Mucosa of descending colon (tissue), 3 donors: Measurements from ENCODE around the gene ASB3. TPM values are rescaled to one million over a fixed set of nuclear protein-coding genes. Genes with fewer than 3 reads are reported as not detected.
"Not testable (repeated sequence)": the region's sequence is repeated elsewhere in the genome, so short reads cannot be mapped to it uniquely, and the experiment has no call there.

Experiments
- ATAC-seq: fragments of 200-7000 bp; cut with Tn5 transposase; one replicate; pipeline ENCODE4 v1.9.1; 2020; ENCODE audit warnings: mild to moderate bottlenecking, moderate library complexity
- DNase-seq, 3 donors: peaks; one replicate each; pipeline ENCODE4 v3.0.0-alpha.2; 2020
- H3K36me3 ChIP-seq: fragments of 200-600 bp; one replicate; pipeline ENCODE4 v1.8.0; 2021; ENCODE audit warnings: low read depth, mild to moderate bottlenecking
- H3K4me1 ChIP-seq: fragments of 200-600 bp; one replicate; pipeline ENCODE4 v1.8.0; 2021; ENCODE audit warnings: low read depth, mild to moderate bottlenecking
- H3K4me3 ChIP-seq: fragments of 200-600 bp; one replicate; pipeline ENCODE4 v1.8.0; 2021; ENCODE audit warnings: mild to moderate bottlenecking
- H3K9me3 ChIP-seq: fragments of 200-600 bp; one replicate; pipeline ENCODE4 v1.8.0; 2021; ENCODE audit warnings: mild to moderate bottlenecking
- intact Hi-C, 2 donors: fragments of 100-400 bp; cut with DNase I in 1 of 2; cut with micrococcal nuclease in 1 of 2; formaldehyde crosslinking; loops; one replicate each; pipeline versions ENCODE4 v1.11.0 to v1.11.1; 2022; cut with DNase I, micrococcal nuclease
- total RNA-seq, 3 donors: library from RNA; stranded (reverse); fragmentation: NEBNext Ultra II Directional in 2 of 3; extraction: Animal tissue kit (Norgen Biotek cat#: 25700) in 2 of 3; gene quantifications; one replicate each; pipeline versions ENCODE4 v1.2.1 to v1.2.4, GENCODE V29; 2021 to 2023
- TF ChIP-seq, protein P1 (sequence below): fragments of 200-600 bp; IDR thresholded peaks from one replicate; pipeline ENCODE4 v1.8.0; 2022; ENCODE audit warnings: antibody characterized with exemption, mild to moderate bottlenecking
- donor health status: DM: no; HTN: no; CAD: no; lungs with moderate emphysema.
- donor health status: DM: no; HTN: no; CAD: no.
- donor health status: DM: no; HTN: yes; CAD: no.

The ASB3 gene
- total RNA-seq, 3 donors from 2014 or later: 11.6 to 16.8 (median 14.9) TPM

DNA sequence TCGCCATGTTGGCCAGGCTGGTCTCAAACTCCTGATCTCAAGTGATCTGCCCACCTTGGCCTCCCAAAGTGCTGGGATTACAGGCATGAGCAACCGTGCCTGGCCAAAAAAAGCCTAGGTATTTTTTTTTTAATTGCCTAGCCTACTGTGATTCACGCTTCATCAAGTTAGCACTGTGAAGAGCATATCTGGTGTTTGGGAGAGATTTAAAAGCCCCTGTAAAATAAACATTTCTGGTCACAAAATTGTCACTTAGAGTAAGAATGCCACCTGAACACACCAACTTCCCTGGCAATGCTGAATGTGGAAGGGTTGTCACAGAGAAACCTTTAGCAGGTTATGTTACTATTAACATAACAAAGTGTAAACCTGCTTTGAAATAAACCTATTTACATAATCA lies 58.8 kb downstream of the ASB3 start:
- ATAC-seq: no peak
- intact Hi-C loops: no loop called here
- TF ChIP-seq, protein P1, sequence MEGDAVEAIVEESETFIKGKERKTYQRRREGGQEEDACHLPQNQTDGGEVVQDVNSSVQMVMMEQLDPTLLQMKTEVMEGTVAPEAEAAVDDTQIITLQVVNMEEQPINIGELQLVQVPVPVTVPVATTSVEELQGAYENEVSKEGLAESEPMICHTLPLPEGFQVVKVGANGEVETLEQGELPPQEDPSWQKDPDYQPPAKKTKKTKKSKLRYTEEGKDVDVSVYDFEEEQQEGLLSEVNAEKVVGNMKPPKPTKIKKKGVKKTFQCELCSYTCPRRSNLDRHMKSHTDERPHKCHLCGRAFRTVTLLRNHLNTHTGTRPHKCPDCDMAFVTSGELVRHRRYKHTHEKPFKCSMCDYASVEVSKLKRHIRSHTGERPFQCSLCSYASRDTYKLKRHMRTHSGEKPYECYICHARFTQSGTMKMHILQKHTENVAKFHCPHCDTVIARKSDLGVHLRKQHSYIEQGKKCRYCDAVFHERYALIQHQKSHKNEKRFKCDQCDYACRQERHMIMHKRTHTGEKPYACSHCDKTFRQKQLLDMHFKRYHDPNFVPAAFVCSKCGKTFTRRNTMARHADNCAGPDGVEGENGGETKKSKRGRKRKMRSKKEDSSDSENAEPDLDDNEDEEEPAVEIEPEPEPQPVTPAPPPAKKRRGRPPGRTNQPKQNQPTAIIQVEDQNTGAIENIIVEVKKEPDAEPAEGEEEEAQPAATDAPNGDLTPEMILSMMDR: no peak

DNA sequence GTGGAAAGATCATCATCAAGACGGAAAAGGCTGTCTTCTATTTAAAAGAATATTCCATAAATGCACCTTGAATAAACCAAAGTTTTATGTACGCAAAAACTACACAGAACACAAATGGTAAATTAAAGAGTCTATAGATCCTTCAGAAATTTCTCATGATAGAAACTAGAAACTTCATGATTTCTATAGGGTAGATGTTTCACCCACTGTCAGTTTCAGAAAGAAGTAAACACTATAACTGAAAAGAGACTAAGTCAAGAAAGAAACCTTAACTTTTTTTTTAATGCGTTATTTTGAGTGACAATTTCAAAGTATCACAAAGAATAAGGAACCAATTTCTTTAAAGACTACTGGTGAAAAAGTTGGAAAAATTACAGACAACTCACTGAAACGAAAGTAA lies 61.1 kb downstream of the ASB3 start:
- TF ChIP-seq, protein P1: no peak
- intact Hi-C loops: no loop called here
- no peaks in the 10 kb centered on the region for H3K36me3 ChIP-seq
- H3K9me3 ChIP-seq: no peaks in the 10 kb centered on the region
- DNase-seq: no peak
- ATAC-seq: no peak
- H3K4me3 ChIP-seq: no peak overlapping the region
- no peaks in the 10 kb centered on the region for H3K4me1 ChIP-seq

More for the DNA sequence above, 58.8 kb downstream of the ASB3 start:
- no peaks in the 10 kb centered on the region for H3K4me1 ChIP-seq
- no peak for DNase-seq
- H3K9me3 ChIP-seq: no peaks in the 10 kb centered on the region
- H3K4me3 ChIP-seq: no peak overlapping the region
- H3K36me3 ChIP-seq: no peaks in the 10 kb centered on the region

DNA sequence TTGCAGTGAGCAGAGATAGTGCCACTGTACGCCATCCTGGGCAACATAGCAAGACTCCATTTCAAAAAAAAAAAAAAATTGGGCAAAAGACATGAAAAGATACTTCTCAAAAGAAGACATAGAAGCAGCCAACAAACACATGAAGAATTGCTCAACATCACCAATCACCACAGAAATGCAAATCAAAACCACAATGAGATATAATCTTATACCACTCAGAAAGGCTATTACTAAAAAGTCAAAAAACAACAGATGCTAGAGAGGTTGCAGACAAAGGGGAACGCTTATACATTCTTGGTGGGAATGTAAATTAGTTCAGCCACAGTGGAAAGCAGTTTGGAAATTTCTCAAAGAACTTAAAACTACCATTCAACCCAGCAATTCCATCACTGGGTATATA lies 62.2 kb downstream of the ASB3 start:
- intact Hi-C loops: no loop called here
- H3K9me3 ChIP-seq: no peaks in the 10 kb centered on the region
- H3K36me3 ChIP-seq: no peaks in the 10 kb centered on the region
- TF ChIP-seq, protein P1: no peak
- no peak overlapping the region for H3K4me3 ChIP-seq
- no peaks in the 10 kb centered on the region for H3K4me1 ChIP-seq
- DNase-seq (no peak), ATAC-seq (no peak)

DNA sequence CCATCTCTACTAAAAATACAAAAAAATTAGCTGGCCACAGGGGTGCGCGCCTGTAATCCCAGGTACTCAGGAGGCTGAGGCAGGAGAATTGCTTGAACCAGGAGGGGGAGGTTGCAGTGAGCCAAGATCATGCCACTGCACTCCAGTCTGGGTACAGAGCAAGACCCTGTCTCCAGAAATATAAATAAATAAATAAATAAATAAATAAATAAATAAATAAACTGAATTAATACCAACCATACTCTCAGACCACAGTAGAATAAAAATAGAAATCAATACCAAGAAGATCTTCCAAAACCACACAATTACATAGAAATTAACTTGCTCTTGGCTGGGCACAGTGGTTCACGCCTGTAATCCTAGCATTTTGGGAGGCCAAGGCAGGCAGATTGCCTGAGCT lies 65.8 kb downstream of the ASB3 start:
- ATAC-seq, H3K36me3 ChIP-seq, H3K4me1 ChIP-seq, intact Hi-C loops, DNase-seq, H3K9me3 ChIP-seq, H3K4me3 ChIP-seq: not testable (repeated sequence)

DNA sequence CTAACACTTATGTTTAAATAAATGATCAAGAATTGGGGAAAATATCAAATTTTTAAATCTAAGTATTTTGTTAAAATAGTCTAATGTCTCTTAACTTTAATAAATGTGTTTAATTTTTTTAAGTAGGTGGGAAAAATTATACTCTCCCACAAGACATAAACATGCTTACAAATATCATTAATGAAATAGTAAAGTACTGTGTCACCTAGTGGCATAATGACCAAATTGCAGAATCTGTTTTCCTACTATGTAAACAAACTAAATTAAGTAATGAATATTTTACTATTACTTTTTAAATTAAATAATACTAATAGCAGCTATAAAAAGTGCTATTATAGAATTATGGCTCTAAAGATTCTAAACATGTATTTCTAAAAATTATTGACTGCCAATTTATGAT lies 71.2 kb downstream of the ASB3 start:
- no peaks in the 10 kb centered on the region for H3K36me3 ChIP-seq
- H3K9me3 ChIP-seq: no peaks in the 10 kb centered on the region
- ATAC-seq (no peak), DNase-seq (no peak)
- H3K4me1 ChIP-seq: no peaks in the 10 kb centered on the region
- no peak overlapping the region for H3K4me3 ChIP-seq
- intact Hi-C loops: no loop called here
- TF ChIP-seq, protein P1: no peak

DNA sequence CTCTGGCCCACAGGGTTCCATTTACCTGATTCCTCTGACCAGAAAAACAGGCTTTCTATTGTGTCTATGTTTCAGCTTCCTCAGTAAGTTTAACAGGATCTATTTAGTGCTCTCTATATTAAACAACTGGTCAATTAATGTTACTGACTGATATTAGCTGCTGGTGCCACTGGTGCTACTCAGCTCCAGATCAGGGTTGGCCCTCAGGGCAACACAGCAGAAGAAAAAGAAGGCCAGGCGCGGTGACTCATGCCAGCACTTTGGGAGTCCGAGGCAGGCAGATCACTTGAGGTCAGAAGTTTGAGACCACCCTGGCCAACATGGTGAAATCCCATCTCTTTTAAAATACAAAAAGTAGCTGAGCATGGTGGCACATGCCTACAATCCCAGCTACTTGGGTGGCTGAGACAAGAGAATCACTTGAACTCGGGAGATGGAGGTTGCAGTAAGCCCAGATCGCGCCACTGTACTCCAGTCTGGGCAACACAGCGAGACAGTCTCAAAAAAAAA lies 75.4 kb downstream of the ASB3 start:
- Histone ChIP-seq H3K36me3 (no peaks in the 10 kb centered on the region), H3K9me3 (peaks cover 13% of the 10 kb centered on the region), H3K4me3 (no peak overlapping the region), H3K4me1 (no peaks in the 10 kb centered on the region)
- ATAC-seq (no peak), DNase-seq (no peak)
- intact Hi-C loops: no loop called here
- TF ChIP-seq, protein P1: no peak
